HG03175 (cell line): ENCODE measurements around the gene SERPINA1.

ENCODE experiments used
- ATAC-seq: cut with Tn5 transposase; IDR thresholded peaks from one replicate; pipeline ENCODE4 v1.9.1; 2021; ENCODE audit warnings: mild to moderate bottlenecking, moderate library complexity; ENCODE audit not compliant: unreplicated experiment

SERPINA1 gene

GRCh38 chr14:94398182-94398479 lies 9.7 kb upstream of the SERPINA1 start:
- no peak for ATAC-seq

DNA sequence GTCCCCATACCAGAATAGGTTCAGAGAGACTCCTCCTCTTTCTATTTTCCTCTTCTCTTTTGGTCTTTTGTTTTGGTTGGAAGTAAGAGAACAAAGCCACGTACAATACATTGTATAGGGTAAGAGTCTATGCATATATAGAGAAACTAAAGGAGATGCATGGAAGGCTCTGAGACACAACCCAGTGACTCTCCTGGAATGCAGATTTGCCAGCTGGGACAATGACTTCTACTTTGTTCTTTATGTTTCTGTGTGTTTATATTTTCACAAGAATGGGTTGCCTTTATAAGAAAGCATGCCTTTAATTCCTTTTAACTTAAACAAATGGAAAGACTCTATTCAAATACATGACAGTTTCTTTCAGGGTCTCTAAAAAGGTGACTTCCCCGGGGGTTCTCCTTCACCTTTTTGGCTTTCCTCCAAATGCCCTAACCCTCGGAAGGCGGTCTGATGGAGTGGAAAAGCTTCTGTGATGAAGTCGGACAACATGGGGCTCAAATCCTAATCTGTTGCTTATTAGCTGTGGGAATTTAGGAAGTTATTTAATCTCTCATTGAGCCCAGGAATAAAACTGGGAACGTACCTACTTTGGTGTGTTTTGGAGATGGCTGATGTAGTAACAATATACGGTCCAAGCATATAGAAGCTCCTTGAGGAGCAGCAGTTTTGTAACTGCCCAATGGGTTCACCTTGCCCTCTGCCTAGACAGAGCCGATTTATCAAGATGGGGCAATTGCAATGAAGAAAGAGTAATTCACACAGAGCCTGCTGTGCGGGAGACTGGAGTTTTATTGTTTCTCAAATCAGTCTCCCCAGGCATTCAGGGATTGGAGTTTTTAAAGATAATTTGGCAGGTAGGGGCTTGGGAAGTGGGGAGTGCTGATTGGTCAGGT lies 9.1 kb upstream of the SERPINA1 start:
- ATAC-seq: no peak

GRCh38 chr14:94396628-94397225 lies 8.3 kb upstream of the SERPINA1 start:
- no peak for ATAC-seq

GRCh38 chr14:94395888-94396574 lies 7.6 kb upstream of the SERPINA1 start:
- no peak for ATAC-seq

DNA sequence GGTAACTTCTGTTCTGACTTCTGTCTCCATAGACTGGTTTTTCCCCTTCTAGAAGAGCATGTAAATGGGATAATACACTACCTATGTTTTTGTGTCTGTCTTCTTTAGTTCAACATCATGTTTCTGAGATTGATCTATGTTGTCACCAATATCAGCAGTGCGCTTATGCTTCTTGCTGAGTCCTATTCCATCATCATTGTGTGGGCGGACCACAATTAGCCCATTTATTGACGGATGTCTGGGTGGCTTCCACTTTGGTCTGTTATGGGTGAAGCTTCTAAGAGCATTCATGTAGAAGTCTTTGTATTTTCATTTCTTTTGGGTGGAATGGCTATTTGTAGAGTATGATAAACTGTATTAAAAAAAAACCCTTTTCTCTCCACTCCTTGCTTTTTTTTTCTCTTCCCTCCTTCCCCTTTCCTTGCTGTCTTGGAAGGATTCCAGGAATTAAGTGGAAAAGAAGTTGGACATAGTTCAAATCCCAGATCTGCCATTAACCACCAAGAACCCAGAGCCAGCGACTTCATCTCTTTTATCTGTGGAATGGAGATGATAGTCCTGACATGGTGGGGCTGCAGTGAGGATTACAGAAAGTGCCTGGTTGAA lies 7.0 kb upstream of the SERPINA1 start:
- ATAC-seq: no peak

DNA sequence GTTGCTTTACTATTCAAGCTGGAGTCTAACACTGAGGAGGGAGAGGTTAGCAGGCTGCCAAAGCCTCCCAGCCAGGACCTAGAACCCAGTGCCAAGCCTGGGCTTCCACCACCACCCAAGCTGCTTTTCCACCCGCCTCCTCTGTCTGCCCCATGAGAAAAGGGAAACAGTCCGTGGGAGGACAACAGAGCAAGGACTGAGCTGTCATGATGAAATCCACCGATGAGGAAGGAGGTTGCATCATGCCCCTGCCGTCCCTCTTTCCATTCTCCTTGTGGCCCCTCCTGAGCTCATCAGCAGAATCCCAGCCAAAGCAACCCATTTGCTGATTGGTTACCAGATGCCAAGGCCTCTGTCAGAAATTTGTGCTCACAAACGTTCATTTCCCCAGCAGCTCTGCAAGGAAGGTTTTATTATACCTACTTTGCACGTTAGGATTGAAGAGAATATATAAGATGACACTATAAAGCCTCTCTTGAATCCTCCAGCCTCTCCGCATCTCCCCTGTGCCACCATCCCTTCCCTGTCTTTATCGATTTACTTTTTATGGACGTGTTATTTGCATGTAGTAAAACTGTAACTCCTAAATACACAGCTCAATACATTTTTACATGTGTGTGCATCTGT lies 6.3 kb upstream of the SERPINA1 start:
- no peak for ATAC-seq

GRCh38 chr14:94394025-94394493 lies 5.7 kb upstream of the SERPINA1 start:
- no peak for ATAC-seq

- no peak for ATAC-seq
Measured at GRCh38 chr14:94393474-94393873, 5.1 kb upstream of the SERPINA1 start.

DNA sequence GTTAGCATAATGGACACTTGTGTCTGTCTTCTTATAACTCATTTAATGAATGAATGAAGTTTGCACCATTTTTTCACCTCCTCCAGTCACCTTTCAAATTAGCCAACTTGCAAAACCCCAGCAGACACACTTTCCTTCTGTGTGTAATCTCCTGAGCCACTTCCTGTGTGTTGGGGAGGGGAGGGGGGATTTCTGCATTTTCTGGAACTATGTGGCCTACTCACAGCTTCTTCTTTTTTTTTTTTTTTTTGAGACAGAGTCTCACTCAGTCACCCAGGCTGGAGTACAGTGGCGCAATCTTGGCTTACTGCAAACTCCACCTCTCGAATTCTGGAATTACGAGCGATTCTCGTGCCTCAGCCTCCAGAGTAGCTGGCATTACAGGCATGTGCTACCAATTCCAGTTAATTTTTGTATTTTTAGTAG lies 4.1 kb upstream of the SERPINA1 start:
- no peak for ATAC-seq

- ATAC-seq: no peak
Measured at GRCh38 chr14:94391281-94391975, 3.0 kb upstream of the SERPINA1 start.

GRCh38 chr14:94390372-94391086 lies 2.1 kb upstream of the SERPINA1 start:
- ATAC-seq: no peak

DNA sequence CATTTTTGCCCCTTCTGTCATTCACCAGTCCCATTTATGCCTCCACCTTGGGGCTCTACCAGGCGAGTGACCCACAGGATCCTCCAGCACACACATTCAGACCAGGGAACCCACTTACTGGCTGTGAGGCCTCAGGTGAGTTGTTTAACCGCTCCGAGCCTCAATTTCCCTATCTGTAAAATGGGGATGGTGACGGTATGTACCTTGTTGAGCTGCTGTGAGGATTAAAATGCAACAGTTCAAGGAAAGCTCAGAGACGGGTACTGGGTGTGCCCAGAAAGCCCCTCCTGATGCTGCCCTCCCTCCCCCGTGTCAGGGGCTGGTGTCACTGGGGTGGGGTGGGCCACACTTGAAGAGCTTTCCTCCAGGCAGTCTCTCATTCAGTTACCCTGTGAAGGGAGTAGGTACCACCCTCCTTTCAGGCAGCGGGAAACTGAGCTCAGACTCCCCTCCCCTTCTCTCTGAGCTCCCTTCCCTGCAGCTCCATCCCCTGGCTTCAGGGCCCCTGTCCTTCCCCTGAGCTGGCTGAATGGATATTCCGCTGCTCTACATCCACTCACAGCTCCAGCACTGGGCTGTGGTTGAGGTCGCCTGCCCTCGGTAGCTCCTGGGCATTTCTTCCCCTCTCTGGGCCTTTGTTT lies 1.4 kb upstream of the SERPINA1 start:
- no peak for ATAC-seq

DNA sequence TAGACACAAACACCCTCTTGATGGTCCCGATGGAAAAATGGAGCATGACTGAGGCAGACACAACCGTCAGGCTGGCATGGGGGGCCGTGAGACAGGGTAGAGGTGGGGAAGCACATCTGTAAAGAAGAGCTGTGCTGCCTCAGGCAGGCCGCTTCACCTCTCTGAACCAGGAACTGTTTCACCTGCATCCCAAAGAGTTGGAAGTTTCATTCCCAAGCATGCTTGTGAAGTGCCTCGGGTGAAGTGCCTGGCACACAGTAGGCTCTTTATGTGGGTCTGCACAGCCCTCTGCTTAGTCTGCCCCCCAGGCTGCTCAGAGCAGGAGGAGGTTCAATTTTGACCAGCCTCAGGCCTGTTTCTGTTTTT lies 685 bp upstream of the SERPINA1 start:
- ATAC-seq: no peak

GRCh38 chr14:94388027-94388383 lies 397 bp downstream of the SERPINA1 start:
- no peak for ATAC-seq

DNA sequence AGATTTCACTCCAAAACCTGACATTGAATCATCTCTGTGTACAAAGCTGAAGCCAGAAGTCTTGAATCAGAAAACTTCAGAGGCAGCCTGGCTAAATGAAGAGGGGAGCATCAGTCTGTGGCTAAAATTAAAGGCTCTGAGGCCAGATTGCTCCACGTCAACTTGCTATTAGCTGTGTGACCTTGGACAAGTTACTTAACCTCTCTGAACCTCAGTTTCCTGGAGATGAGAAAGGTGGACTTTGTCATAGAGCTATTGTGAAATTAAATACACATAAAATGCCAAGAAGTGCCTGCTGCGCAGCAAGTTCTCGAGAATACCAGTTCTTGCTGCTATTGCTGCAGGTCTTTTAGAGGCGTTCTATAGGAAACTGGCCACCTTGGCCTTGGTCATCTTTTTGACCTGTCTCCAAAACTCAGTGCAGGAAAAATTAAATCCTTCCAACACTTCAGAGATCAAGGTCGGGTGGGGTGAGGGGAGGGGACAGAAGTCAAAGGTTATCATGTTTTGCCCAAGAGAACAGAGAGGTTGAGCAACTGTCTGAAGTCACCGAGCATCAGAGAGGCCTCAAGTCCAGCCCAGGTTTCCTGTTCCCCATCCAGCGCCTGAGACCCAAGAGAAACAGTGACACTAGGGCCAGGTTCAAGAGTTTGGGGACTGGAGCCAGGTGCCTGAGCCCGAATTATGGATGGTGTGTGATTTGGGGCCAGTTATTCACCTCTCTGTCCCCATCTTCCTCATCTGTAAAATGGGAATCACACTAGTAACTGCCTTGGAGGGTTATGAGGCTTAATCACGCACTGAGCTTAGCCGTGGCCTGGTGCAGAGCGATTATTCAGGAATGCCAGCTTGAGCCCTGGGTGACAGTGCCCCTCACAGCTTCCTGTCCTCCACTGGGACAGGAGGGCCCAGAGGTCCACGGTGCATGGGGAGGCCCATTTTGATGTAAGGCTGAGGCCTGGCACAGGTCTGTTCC lies 1.1 kb downstream of the SERPINA1 start:
- no peak for ATAC-seq

- ATAC-seq: no peak
Measured at GRCh38 chr14:94386085-94387031, 2.0 kb downstream of the SERPINA1 start.

GRCh38 chr14:94385553-94386057 lies 2.8 kb downstream of the SERPINA1 start:
- ATAC-seq: no peak
